ENCODE data around the gene KCNT1. TPM values are rescaled to one million over a fixed set of nuclear protein-coding genes. Genes with fewer than 3 reads are reported as not detected.
A peak's percentile ranks its signal among the peaks of the same experiment; 100 is the strongest.

KCNT1 gene
- total RNA-seq, 1 experiment from 2014 or later, result not detected

- Histone ChIP-seq H3K27ac (ENCODE audit: low read depth, low read length, poor library complexity, severe bottlenecking) (no peak overlapping the region), H3K4me1 (ENCODE audit: insufficient read depth, low read length, poor library complexity, severe bottlenecking) (peaks cover 4% of the 10 kb centered on the region), H3K27me3 (replicated peaks; ENCODE audit: insufficient read depth, low read depth, low read length, poor library complexity) (no peaks in the 10 kb centered on the region), H3K9me3 (ENCODE audit: low read depth, low read length, poor library complexity, severe bottlenecking) (no peaks in the 10 kb centered on the region), H3K36me3 (ENCODE audit: insufficient read depth, low read length, poor library complexity, severe bottlenecking) (no peaks in the 10 kb centered on the region), H3K4me3 (ENCODE audit: low read depth, low read length, poor library complexity, severe bottlenecking) (no peak overlapping the region)
- TF ChIP-seq EZH2 (IDR thresholded peaks at IDR 0.05; ENCODE audit: borderline replicate concordance, low read depth, low read length, poor library complexity, severe bottlenecking) (no peak), CTCF (conservative IDR thresholded peaks at IDR 0.05; ENCODE audit: low read depth, low read length) (no peak)
- no peak for DNase-seq (ENCODE audit: low spot score)
- ChIA-PET POLR2A (ENCODE audit: low non-redundant PET) (no interaction called here), CTCF (interaction anchor here (0.5 kb wide), 1 partner anchor 87 kb away, joined by 8 read pairs; no protein-coding TSS in a partner anchor)
- intact Hi-C loops (cut with micrococcal nuclease; ENCODE audit: unreplicated experiment), result loop anchor here (10.0 kb wide), 1 partner anchor 328 kb away; no protein-coding TSS in a partner anchor
- BruUV-seq (replicated peaks), result no TSS peak
Measured at GRCh38 chr9:135796784-135797485, 95.0 kb downstream of the KCNT1 start.

- Histone ChIP-seq H3K36me3 (ENCODE audit: insufficient read depth, low read length, poor library complexity, severe bottlenecking) (no peaks in the 10 kb centered on the region), H3K9me3 (ENCODE audit: low read depth, low read length, poor library complexity, severe bottlenecking) (no peaks in the 10 kb centered on the region), H3K27ac (ENCODE audit: low read depth, low read length, poor library complexity, severe bottlenecking) (no peak overlapping the region), H3K4me1 (ENCODE audit: insufficient read depth, low read length, poor library complexity, severe bottlenecking) (peaks cover 4% of the 10 kb centered on the region), H3K4me3 (ENCODE audit: low read depth, low read length, poor library complexity, severe bottlenecking) (no peak overlapping the region), H3K27me3 (replicated peaks; ENCODE audit: insufficient read depth, low read depth, low read length, poor library complexity) (no peaks in the 10 kb centered on the region)
- BruUV-seq (replicated peaks), result no TSS peak
- no peak for TF ChIP-seq EZH2 (IDR thresholded peaks at IDR 0.05; ENCODE audit: borderline replicate concordance, low read depth, low read length, poor library complexity, severe bottlenecking)
- peak; percentile 97 for TF ChIP-seq CTCF (conservative IDR thresholded peaks at IDR 0.05; ENCODE audit: low read depth, low read length)
- DNase-seq (ENCODE audit: low spot score), result peak; percentile 76
- ChIA-PET POLR2A (ENCODE audit: low non-redundant PET) (no interaction called here), CTCF (interaction anchor here (0.5 kb wide), 1 partner anchor 88 kb away, joined by 8 read pairs; no protein-coding TSS in a partner anchor)
- intact Hi-C loops (cut with micrococcal nuclease; ENCODE audit: unreplicated experiment), result loop anchor here (10.0 kb wide), 1 partner anchor 327 kb away; no protein-coding TSS in a partner anchor
Measured at GRCh38 chr9:135797507-135798262, 95.7 kb downstream of the KCNT1 start.

- TF ChIP-seq EZH2 (IDR thresholded peaks at IDR 0.05; ENCODE audit: borderline replicate concordance, low read depth, low read length, poor library complexity, severe bottlenecking), result no peak
- no peak for TF ChIP-seq CTCF (conservative IDR thresholded peaks at IDR 0.05; ENCODE audit: low read depth, low read length)
- DNase-seq (ENCODE audit: low spot score), result no peak
- H3K9me3 ChIP-seq (ENCODE audit: low read depth, low read length, poor library complexity, severe bottlenecking), result no peaks in the 10 kb centered on the region
- no peaks in the 10 kb centered on the region for H3K27me3 ChIP-seq (replicated peaks; ENCODE audit: insufficient read depth, low read depth, low read length, poor library complexity)
- intact Hi-C loops (cut with micrococcal nuclease; ENCODE audit: unreplicated experiment), result loop anchor here (10.0 kb wide), 1 partner anchor 327 kb away; no protein-coding TSS in a partner anchor
- H3K36me3 ChIP-seq (ENCODE audit: insufficient read depth, low read length, poor library complexity, severe bottlenecking), result no peaks in the 10 kb centered on the region
- no peak overlapping the region for H3K27ac ChIP-seq (ENCODE audit: low read depth, low read length, poor library complexity, severe bottlenecking)
- H3K4me1 ChIP-seq (ENCODE audit: insufficient read depth, low read length, poor library complexity, severe bottlenecking), result peaks cover 4% of the 10 kb centered on the region
- no peak overlapping the region for H3K4me3 ChIP-seq (ENCODE audit: low read depth, low read length, poor library complexity, severe bottlenecking)
- BruUV-seq (replicated peaks), result no TSS peak
- POLR2A ChIA-PET (ENCODE audit: low non-redundant PET), result no interaction called here
- CTCF ChIA-PET, result no interaction called here
Measured at GRCh38 chr9:135798263-135798585, 96.2 kb downstream of the KCNT1 start.
